Measurements from ENCODE around the gene S100A8.
"Not testable (repeated sequence)": the region's sequence is repeated elsewhere in the genome, so short reads cannot be mapped to it uniquely, and the experiment has no call there.

S100A8 gene

DNA sequence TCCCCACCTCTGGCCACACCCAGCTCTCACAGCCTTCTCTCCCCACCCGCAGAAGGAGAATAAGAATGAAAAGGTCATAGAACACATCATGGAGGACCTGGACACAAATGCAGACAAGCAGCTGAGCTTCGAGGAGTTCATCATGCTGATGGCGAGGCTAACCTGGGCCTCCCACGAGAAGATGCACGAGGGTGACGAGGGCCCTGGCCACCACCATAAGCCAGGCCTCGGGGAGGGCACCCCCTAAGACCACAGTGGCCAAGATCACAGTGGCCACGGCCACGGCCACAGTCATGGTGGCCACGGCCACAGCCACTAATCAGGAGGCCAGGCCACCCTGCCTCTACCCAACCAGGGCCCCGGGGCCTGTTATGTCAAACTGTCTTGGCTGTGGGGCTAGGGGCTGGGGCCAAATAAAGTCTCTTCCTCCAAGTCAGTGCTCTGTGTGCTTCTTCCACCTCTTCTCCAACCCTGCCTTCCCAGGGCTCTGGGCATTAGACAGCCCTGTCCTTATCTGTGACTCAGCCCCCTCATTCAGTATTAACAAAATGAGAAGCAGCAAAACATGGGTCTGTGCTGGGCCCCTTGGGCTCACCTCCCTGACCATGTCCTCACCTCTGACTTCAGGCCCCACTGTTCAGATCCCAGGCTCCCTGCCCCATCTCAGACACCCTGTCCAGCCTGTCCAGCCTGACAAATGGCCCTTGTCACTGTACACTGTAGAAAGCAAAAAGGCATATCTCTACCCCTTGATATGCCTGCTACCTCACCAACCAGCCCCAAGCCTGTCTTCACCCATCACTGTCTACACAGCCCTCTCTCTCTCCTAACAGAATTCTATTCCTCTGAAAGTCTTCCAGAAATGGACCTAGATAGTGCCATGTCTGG lies 30.0 kb downstream of the S100A8 start:
- DNase-seq = no peak

DNA sequence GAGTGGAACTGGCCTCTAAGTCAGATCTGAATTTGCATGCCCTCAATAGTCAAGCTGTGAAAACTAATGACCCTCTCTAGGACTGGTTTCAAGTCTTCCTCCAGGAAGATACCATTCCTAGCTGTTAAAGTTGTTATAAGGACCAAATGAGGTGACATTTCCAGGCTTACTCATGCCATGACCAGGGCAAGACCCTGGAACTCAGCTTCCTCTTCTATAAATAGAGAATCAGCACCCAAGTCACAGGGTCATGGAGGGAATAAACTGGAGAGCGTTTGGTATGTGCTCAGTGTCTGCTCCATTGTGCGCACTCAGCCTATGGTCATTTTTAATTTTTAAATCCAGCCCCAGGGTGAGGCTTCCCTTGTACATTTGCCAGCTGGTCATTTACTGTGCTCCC lies 30.7 kb downstream of the S100A8 start:
- DNase-seq = no peak

DNA sequence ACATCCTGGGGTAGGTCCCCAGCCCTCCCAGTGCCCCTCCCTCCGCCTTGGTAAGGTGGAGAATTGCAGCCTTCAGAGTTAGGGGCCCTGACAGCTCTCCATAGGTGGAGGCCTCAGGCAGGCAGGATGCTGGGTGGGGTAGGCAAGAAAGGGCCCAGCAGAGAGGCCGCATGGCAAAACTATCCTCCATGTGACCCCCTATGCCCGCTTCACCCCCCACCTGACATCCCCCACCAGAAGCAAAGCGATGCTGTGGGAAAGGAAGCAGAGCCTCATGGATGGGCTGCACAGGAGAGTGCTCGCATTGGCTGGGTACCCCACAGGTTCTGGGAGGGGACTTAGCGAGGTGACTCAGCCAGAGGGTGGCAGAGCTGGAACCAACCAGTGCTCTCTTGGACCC lies 31.6 kb downstream of the S100A8 start:
- DNase-seq = no peak

DNA sequence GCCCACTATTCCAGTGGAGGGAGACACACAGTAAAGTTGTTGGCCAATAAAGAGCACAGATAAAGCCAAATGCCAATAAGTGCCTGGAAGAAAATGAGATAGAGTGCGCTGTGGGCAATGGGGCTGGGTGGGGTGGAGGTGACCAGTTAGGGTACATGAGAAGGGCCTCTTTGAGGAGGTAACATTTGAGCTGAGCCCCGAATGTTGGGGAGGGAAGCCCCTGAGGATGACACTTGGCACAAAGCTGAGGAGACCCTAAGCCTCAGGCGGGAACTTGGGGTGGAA lies 32.2 kb downstream of the S100A8 start:
- no peak for DNase-seq

DNA sequence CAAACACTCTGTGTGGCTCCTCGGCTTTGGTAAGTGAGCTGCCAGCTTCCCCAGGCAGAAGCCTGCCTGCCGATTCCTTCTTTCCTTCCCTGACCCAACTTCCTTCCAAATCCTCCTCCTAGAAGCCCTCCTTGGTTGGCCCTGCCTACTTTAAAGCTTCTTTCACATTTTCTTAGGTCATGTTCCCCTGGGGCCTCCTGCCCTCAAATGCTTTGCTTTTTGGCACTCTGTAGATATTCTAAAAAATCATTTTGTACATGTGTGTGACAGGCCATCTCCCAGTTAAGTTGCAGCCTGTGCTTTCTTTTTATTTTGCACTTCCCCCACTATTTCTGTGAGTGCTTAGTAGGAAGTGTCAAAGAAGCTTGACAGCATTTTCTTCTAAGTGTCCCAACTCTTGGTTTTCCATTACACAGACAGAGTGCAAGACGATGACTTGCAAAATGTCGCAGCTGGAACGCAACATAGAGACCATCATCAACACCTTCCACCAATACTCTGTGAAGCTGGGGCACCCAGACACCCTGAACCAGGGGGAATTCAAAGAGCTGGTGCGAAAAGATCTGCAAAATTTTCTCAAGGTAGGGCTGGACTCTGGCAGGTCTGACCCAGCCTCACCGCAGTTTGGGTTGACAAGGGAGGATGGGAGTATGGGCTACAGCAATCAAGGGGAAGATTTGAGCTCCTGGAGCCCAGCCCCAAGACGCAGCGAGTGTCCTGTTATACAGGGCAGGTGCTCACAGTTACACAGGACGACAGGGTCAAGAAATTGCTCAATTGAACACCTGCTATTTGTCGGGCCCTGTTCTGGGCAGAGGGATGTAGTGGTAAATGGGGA lies 32.8 kb downstream of the S100A8 start, which contains the start of gene S100A9:
S100A9 (plus strand) TSS at position 2 of the 838 bp plus-strand sequence; CDS start at position 432, 430 bp downstream.
- DNase-seq = no peak

DNA sequence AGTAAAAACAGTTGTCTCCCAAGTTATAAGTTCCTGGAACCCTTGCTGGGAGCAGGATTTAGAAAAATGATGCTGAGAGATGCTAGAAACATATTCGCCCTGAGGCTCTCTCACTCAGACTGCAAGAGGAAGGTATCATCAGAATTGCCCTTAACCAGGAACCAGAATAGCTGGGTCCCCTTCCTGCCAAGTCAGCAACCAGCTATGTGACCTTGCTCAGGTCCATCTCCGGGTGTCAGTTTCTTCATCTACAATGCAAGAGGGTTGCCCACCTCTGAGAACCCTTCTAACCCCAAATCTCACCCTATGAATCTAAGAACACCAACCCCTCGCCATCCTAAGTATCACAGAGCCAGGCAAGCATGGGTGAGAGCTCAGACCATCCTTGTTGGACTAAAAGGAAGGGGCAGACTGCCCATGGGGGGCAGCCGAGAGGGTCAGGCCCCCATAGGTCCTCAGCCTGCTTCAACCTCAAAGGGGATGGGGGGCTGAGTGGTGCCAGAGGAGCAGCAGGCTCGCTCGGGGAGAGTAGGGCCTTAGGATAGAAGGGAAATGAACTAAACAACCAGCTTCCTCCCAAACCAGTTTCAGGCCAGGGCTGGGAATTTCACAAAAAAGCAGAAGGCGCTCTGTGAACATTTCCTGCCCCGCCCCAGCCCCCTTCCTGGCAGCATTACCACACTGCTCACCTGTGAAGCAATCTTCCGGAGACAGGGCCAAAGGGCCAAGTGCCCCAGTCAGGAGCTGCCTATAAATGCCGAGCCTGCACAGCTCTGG lies 33.6 kb downstream of the S100A8 start:
- no peak for DNase-seq

DNA sequence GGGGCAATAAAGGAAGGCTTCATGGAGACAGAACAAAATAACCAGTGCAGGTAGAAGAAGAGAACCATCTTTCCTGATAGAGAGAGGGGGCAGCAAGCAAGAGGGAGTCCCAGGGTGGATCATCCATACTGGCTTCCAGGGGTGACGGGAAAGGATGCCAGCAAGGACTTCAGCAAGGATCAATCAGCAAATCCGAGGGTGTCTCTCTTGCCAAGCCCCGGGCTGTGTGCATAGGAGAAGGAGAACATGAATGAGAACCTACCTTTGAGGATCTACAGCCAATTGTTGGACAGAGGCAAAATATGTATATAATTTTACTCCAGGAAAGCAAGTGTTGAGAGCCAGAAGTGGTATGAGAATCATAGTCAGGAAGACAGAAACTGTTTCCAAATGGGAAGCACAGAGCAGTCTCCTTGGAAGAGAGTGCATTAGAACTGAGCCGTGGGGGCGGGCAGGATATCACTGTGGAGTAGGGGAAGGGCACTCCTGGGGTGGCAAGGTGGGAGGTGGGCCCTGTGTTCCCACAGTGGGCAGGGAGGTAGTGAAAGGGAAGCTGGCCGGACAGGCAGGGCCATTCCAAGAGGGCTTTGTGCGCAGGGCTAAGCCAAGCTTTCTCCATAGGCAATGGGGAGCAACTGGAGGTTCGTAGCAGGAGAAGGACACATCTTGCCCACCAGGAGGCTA lies 34.3 kb downstream of the S100A8 start:
- DNase-seq = no peak

DNA sequence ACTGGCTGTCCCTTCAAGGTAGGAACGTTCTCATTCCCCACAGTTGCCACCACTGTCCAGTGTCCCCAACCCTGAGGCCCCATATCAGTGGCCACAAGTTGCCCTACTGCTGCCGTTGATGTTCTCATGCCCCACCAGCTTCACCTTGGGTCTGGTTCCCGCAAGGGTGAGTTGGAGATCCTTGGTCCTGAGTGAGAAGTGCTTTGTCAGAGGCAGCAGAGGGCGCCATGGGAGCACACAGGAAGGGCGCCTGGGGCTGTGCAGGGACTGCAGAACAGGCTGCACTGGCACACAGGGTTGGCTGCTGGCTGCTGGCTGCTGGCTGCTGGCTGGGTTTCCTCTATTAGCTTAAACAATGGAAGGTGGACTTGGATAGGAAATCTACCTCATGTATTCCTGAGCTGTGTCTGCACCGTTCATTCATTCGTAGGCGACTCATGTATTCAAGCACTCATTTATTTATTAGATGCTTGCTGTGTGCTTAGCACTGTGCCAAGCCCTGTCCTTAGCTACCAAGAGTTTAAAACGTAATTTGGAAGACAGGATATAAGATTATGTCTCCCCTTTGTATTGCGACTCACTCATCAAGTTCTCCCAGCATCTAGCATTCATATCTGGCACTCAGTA lies 35.3 kb downstream of the S100A8 start:
- DNase-seq = no peak

DNA sequence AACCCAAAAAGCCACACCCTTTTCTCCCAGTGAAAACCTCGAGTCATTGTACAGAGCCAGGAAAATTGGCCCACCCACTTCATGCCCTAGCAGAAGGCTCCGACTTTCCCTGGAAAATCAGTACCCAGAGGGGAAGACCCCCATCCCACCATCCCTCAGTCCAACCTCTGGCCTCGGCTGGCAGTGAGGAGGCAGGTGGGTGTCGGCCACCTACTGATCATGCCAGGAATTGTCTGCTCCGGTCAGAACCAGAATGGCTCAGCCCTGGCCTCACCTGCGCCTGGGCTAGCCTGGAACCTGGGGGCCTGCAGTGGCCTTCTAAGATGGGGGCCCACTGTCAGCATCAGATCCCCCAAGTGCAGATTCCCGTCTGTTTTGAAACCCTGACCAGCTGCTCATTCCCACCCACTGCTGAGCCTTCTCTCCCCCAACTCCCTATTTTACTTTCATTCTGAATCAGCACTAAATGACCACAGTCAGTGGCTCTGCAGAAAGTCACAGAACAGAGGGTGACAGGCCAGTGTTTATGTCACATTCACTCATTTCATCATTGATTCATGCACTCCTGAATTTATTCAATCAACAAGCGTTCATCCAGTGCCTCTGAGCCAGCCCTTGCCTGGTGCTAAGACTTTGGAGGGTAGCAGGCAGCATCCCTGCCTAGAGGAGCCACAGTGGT lies 36.2 kb downstream of the S100A8 start:
- DNase-seq = no peak

DNA sequence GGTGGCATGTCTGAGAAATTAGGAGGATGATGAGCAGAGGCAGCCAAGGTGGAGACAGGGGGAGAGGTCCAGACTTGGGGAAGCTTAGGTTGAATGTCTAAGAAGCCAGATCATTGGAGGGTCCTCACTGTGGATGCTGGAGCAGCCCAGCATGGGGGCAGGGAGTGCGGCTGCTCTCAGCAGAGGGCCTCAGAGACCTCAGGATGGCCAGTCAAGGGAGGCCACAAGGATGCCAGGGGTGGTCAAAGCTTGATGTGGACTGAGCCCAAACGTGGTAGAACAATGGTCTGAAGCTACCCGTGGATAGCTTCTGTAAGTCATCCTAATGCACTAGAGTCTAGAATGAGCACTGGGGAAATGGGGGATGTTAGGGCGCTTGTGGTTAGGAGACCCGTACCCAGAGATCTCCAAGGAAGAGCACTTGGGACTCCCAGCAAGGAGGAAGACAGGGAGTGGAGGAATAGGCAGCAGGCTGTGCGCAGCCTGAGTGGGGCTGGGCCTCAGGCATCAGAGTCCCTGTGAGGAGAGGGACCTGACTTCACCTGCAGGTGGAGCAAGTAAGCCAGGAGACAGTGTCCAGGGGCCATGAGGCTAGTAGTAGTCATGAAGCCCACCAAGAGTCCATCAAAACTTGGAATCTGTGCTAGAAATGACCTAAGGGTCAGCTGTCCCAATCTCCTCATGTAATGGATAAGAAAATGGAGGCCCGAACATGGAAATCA lies 37.5 kb downstream of the S100A8 start:
- DNase-seq = no peak

DNA sequence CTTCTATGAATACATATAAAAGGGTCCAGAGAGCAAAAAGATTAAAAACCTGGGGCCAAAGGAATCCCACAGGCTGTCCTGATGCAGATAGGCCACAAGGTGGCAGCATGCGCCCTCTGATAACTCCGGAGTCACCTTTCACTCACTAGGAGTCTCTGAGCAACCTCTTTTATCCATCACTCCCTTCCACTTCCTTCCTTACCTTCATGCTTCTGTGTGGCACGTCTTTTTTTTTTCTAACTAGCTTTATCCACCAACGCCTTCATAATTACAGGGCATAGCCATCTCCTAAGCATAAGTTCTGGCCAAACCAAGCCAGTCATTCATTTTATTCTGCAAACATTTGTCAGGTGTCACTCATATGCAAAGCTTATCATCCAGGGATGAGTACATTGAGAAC lies 38.4 kb downstream of the S100A8 start:
- peak; percentile 8 for DNase-seq

DNA sequence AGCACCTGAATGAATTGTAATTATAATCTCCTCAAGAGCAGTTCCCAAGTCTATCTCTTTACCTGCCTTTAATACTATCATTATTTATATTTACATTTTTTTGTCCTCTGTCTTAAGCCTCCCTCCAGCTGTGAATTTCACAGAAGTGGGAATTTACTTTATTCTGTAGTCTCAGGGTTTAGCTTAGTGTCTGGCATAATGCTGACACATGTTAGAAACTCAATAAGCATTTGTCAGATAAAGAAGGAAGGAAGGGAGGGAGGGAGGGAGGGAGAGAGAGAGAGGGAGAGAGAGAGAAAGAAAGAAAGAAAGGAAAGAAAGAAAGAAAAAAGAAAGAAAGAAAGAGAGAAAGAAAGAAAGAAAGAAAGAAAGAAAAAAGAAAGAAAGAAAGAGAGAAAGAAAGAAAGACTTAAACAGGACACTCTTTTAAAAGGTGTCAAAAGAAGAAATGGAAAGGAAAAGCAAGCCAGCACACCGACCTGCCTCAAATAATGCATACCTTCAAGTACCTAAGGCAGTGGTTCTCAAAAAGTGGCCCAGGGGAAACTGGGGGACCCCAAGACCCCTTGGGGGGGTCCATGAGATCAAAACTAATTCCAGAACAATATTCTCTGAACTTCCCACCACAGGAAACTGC lies 40.4 kb downstream of the S100A8 start:
- DNase-seq = no peak

DNA sequence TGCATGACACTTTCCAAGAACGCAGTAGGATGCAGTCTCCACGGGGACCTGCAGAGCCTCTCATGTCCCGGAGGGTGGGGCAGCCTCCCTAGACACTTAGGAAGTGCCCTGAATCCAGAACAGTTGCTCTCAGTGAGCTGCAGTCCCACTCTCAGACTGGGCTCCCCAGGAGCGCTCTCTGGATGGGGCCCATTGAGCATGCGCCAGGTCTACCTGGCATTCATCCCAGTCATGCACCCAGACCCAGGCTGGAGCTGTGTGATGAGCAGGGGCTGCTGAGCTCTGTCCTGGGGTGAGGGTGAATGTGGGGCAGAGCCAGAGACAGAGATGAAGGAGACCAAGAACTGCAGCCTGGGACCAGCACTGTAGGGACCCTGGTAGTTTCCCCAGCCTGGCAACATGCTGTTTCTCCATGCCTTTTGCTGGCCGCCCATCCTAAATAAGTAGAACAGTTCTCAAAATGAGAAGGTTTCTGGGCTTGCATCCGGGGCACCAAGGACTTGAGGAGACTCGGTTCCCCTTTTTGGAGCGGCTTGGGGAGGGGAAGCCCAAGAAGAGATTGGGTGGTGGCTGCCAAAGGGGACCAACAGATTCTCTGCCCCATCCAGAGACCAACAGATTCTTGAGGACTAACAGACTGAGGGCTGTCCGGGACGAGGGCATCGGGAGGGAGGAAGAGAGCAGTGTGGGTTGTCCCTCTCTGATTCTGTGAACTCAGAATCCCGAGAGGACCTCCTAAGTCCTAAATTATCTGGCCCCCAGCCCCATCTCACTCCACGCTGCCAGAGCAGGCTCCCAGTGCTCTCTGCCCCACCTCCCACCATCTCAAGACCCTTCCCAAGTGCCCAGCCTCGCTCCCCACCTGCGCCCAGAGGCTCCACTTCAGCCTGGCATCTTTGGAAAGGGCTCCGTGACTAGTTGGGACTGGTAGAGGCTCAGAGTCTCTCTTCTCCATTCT lies 41.2 kb downstream of the S100A8 start:
- no peak for DNase-seq

DNA sequence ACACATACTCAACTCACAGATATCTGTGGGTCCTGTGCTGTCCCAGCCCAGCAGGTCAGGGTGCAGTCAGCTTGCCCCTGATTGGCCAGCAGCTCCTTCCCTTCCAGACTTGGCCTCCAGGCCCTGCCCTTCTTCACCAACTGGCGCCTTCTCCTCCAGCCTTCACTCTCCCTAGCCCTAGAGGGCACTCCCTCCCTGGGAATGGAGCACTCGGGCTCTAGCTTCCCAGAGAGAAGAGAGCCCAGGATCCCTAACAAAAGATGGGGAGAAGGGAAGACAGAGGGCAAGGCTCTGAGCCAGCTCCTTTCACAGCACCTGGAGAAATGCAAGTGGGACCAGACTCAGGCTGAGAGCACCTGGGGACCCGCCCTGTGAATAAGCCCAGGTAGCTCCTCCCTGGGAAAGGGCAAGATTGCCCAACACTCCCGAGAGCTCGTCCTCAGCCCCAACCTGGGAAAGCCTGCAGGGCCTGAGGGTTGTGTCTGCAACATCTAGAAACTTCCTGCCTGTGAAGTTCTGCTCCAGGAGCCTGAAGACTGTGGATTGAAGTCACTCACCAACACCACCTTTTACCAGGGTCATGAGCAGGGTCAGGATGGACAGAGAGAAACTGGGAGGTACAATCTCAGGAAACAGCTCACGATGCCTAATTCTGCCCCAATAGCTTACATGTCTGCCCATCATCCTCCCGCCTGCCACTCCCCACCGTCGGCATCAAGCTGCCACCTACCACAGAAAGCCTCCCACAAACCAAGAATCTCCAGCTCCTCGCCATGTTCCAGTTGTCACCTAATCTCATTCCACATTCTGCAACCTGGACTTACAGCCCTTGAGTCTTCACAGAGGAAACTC lies 42.1 kb downstream of the S100A8 start, which contains the start of gene PGLYRP4:
PGLYRP4 (minus strand) TSS at position 331 of the 852 bp plus-strand sequence. CDS start 909 bp downstream, outside the sequence.
- no peak for DNase-seq

DNA sequence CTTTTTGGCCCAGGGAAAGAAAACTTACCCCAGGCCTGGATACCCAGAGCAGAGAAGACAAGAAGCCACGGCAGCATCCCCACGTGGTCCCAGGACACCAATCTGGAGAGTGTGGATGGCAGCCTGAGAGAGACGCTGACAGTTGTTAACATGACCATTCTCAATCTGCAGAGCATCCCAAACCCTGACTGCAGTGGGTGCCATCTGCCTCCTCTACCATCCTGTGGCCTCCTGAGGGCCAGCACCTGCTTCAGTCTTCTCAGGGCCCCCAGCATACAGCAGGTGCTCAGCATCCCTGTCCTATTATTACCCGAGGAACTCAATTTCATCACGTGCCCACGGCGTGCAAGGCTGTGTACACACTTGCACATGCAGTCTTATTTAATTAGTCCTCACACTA lies 43.0 kb downstream of the S100A8 start:
- no peak for DNase-seq

DNA sequence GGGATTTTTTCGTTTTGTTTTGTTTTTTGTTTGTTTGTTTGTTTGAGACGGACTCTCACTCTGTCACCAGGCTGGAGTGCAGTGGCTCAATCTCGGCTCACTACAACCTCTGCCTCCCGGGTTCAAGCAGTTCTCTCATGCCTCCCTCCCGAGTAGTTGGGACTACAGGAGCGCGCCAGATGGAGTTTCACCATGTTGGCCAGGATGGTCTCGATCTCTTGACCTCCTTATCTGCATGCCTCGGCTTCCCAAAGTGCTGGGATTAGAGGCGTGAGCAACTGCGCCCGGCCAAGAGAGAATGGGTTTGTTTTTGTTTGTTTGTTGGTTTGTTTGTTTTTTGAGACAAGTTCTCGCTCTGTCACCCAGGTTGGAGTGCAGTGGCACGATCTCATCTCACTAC lies 43.8 kb downstream of the S100A8 start:
- not testable (repeated sequence) for DNase-seq

DNA sequence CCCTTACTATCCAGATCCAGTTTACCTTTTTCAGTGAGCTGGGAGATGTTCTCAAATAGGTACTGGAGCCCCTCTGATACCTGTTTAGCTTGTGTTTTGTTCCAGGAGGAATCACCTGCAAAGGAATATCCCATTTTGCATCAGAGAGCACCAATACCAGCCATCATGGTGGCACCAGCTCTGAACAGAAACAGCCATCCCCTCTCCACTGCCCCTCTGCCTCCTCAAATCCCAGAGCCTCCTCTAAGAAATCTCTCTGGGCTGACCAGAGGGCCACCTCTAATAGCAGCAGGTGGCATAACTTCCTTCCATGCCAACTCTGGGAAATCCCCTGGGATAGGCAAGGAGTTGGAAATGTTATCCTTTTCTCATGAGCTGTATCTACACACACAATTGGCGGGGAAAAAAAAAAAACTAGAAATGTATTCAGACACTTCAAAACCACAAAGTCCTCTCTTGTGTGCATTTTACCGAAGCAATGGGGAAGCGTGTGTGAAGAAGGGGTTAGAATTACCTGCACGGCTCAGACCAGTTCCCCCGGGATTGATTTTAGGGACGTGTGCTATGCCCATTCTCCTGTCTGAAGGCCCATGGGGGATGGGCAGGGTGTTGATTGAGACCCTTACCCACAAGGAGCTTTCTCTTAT lies 44.7 kb downstream of the S100A8 start:
- no peak for DNase-seq

Data from amniotic stem cell (primary cell).